GM21528 (cell line): Measurements from ENCODE around the gene TTC28.

ENCODE experiments used
- ATAC-seq: cut with Tn5 transposase; IDR thresholded peaks from one replicate; pipeline ENCODE4 v1.9.1; 2021; ENCODE audit warnings: mild to moderate bottlenecking, moderate library complexity; ENCODE audit not compliant: unreplicated experiment, low FRiP score

The TTC28 gene

DNA sequence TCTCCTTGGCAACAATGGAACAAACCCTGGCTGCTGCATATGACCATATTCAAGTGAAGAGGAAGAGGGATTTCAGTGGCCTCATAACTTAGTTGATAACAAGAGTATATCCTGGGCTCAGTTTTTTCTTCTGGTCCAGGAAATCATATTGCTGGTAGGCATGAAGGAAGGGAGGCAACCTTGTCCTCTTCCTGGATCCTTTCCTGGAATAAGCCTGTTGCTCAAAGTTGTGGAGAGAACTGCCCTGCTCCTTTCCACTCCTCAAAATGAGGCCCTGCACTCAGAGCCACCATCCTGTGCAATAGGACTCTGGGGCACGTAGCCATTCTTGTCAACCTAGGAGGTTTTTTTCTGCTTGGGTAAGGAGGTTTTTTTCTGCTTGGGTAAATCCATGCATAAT lies 631.9 kb downstream of the TTC28 start:
- no peak for ATAC-seq

DNA sequence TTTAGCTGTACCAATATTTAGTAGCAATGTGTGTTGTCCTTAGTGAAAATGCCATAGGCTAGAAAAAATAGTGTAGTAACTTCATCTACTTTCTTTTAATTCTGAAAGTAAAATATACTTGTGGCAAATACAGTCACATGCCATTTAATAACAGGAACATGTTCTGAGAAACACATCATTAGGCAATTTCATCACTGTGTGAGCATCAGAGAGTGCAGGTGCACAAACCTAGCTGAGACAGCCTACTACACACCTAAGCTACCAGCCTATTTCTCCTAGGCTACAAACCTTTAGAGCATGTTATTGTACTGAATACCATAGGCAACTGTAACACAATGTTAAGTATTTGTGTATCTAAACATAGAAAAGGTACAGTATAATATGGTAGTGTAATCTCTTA lies 633.5 kb downstream of the TTC28 start:
- ATAC-seq, result no peak

DNA sequence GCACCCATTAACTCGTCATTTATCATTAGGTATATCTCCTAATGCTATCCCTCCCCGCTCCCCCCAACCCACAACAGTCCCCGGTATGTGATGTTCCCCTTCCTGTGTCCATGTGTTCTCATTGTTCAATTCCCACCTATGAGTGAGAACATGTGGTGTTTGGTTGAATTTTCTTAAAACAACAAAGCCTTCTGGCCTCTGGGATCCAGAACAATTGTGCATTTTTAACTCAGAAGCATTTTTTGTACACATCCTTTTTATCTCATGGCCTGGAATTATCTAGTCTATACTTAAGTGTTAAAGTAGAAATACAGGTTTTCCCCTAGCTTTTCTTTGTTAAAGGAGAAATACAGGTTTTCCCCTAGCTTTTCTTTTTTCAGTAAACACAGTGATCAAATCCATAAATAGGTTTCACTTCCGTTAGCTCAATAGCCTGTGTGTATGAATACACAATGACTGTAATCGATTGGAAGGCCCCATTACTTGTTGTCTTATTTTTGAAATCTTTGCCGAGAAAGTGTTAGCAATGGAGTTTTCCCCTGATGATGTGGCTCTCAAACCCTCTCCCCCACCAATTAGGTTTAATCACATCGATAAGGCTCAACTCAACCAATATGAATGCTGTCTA lies 635.0 kb downstream of the TTC28 start:
- no peak for ATAC-seq

DNA sequence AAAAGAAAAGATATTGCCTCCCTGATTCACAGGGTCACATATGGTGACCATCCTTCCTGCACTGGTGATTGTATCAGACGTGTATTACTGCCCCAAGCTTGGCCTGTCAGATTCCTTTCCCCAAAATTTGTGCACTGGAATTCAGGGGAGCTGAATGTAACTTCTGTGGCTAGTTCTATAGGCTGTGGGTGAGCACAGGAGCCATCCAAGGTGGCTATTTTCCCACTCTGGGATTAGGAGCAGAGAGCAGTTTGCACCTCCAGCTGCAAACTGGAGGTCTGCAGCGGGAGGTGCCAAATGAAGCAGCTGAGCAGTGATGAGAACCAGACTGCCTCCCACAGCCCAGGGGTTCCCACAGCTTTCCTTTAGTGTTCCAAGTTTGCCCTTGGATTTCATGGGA lies 636.4 kb downstream of the TTC28 start:
- ATAC-seq, result no peak

DNA sequence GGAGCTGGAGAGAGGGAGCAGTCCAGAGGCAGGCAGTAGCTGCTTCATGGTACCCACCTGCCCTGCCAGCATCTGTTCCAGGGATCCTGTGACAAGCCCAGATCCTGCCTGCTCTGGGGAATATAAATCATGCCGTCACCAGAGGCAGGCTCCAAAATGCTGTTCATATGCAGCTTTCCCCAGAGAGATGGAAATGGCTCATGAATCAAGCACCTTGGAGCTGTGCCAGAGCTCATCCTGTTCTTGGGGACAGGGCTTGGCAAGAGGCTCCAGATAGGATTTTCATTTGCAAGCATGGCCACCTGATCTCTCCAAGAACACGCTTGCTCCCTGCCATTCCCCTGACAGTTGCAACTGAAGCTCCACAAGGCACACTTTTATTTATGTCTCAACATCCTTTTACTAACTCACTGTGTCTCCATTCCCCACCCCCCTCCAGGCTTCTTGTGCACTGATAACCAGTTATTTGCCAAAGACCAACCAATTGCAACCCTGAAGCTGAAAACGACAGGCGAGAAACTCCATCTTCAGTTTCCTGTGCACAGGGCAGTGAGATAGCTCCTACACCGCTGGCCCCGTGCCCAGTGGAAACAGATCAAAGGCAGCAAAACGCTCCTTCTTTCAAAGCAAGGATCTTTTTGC lies 644.8 kb downstream of the TTC28 start:
- no peak for ATAC-seq

DNA sequence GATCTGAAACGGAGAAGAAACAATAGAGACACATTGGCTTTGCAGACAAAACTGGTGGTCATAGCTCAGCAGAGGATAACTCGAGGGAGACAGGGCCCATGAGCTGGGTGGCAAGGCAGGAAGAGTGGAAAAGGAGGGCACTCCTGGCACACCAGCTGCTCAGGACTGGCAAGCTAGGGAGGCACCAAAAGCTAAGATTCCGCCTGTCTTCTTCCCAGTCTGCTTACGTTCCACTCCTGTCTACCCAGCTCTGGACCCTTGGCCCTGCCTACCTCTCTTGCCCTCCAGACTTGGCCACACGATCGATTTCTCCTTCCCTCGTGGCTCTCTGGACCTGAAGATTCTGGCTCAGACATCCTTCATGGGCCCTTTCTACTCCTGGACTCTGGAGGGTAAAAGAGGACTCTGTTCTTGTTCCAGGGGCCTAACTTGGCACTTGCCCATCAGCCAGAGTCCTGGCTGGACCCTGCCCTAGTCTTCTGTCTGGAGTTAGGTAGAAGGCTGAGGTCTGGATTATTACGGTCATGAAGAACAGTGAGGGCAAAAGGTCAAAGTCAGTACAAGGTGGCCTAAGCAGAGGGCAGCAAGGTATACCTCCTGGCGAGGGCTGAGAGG lies 645.4 kb downstream of the TTC28 start:
- no peak for ATAC-seq

DNA sequence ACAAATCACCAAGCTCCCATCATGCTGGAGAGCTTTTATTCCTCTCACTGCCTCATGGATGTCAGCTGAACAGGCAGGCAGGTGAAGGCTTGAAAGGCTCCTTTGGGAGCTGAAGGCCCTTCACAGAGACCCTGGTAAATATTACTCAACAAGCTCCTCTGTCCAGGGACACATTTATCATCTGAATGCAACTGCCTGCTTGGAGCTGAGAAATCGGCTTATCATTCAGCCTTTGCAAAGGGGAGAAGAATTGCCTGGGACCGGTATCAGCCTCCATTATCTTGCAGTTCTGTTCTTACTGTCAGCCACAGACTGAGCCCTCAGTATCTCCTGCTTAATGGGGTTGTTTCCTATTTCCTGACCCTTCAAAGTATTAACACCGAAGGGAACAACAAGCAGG lies 646.8 kb downstream of the TTC28 start:
- no peak for ATAC-seq

DNA sequence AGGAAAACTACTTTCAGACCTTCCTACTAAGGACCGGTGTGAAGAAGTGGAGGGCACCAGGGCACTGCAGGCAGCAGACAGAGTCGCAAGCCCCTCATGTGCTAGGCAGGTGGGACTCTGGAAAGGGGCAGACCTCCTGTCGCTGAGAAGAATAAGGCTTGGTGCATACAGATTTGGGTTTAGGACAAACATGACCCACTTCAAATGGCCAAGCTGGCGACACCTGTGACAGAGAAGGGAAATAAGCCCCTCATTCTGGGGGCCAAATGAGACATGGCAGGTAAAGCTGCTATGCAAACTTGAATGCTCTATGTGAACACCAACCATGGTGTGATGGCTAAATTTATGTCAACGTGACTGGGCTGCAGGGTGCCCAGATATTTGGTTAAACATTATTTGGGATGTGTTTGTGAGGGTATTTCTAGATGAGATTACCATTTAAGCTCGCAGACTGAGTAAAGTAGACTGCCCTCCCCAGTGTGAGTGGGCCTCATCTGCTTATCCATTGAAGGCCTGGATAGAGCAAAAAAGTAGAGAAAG lies 648.2 kb downstream of the TTC28 start:
- no peak for ATAC-seq

DNA sequence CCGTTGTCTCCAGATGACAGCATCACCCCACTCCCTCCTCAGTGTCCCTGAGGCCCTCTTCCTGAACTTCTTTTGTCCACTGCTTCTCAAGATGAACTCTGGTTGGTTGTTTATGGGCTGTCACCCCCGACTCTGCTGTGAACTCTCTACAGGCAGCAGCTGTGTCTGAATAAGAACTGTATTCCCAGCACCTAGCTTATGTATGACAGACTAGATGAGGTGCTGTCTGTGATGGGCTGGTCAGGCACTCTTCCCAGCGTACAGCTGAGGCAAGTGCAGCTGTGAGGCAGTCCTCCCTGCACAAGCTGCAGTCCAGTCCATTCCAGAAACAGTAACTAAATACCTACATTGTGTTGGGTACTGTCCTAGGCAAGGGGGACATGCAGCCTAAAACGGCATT lies 649.2 kb downstream of the TTC28 start:
- ATAC-seq, result no peak

DNA sequence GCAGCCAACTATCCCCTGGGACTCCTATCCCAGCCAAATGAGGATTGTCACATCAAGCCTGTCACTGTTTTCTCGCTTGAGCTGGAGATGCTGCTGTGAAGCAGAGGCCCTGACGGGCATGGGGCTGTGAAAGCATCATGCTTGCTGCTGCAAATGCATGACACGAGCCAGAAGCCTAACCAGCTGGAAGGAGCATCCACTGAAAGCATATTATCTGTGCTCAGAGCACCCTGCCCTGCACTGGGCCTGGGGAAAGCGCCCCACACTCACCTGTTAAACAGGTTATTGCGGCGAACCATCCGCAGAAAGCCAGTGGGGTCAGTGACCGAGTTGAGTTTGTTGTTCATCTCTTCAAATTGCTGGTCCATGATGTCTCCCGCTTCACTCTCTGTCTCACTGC lies 649.7 kb downstream of the TTC28 start:
- no peak for ATAC-seq

DNA sequence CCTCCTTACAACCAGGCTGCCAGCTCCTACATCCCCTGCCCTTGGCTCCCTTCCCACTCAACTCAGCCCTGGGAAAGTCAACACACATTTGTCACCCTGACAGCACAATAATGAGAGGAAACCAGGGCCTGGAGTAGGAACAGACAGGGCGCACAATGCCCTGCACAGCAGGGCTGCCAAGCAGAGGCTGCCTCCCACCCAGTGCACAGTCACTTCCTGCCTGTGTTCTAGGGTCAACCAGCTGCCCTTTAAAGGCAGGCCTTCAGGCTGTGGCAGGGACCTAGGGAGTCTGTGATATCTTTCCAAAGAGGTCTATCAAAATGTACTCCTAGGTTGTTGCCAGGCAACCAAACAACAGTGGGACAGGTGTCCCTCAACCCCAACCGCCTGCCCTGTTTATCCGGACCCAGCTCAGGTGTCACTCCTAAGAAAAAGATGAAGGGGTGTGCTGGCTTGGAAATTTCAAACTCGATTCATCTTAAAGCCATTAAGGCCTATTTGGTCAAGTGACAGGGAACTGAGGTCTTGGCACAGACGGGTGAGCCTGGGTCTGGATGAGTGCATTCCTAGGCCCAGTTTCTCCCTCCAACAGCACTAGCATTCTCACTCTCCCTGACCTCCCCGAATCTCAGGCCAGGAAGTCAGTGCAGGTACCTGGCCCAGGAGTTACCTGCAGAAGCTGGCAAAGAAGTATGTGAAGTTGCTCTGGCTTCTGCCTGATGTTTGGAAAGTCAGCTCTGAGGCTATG lies 650.3 kb downstream of the TTC28 start:
- no peak for ATAC-seq

DNA sequence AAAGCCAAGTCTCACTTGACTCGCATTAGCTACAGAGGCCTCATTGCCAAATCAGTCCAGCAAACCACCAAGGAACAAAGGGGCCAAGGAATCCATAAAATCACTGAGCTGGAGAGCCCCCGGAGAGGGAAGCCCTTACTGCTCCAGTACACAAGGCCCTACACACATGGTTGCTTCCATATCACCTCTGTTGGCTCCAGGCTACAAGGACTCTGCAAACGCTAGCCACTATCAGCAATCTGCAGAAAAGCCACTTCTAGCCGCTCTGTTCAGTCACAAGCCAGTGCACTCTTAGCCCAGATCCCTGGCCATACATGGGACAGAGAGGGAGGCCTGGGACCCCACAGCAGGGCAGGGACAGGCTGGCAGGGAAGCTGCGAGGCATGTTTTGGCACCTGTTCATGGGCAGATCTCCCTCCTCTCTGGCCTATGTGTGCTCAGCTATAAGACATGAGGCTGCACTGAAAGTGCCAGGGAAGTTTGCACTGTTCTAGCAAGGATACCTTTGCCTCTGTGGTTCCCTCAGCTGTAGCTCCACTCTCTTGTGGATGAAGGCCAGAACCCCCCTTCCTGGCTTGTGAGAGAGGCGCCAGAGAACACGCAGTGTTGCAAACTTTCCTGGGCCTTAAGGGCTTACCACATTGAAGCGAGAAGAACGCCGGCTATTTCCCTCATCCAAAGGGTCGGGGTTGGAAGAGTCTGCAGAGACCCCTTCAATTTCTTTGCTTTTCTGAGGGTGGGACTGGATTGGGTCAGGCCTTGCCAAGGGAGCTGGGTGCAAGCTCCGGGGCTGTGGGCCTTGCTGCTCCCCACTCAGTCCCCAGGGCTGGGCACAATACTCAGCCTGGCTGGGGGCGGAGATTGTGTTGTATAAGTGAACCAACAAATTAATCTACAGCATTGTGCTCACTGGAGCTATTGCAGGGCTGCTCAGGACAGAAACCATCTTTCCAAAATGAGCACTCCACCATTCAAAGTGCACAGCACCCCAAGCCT lies 651.9 kb downstream of the TTC28 start:
- no peak for ATAC-seq

DNA sequence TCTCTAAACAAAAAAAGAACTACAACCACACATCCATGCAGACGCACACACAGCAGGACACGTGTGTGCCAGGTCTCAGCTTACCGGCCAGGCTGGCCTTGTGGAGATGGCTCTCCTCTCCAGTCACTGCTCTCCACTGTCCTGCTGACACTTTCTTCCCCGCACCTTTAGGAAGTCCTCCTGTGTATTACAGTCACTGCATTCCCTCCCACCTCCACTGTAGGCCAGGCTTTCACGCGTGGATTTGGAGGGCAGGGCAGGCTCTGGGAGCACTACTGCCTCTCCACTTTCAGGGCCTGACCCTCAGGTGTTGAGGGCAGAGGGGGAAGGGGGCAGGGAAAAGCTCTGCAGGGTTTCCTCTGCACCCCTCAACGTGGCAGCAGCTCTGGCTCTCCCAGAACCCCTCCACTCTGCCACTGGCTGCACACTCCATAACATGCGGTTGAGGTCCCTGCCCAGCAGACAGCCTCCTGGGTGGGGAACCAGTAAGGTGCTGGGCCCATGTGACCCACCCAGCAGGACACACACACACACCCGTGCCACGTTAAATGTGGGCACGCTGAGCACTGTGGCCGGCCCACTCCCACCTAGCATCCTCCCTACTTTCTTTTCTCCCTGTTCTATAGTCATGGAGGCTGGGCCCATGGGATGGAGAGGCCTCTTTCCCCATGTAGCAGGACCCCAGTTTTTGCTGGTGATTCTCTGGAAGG lies 653.6 kb downstream of the TTC28 start:
- no peak for ATAC-seq

DNA sequence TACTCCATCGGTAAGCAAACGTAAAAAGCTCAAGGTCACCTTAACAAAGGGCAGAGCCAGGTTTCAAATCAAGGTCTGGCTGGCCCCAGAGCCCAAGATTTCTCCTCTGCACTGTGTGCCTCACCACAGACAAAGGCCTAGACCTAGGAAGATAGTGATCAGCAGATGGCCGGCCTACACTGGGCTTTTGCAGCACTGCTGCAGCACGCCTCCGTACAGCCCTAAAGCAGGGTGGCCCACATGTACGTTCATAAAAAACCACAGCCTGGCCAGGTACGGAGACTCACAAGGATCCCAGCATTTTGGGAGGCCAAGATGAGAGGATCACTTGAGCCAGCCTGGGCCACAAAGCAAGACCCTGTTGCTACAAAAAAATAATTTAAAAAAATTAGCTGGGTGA lies 654.3 kb downstream of the TTC28 start:
- ATAC-seq, result no peak

DNA sequence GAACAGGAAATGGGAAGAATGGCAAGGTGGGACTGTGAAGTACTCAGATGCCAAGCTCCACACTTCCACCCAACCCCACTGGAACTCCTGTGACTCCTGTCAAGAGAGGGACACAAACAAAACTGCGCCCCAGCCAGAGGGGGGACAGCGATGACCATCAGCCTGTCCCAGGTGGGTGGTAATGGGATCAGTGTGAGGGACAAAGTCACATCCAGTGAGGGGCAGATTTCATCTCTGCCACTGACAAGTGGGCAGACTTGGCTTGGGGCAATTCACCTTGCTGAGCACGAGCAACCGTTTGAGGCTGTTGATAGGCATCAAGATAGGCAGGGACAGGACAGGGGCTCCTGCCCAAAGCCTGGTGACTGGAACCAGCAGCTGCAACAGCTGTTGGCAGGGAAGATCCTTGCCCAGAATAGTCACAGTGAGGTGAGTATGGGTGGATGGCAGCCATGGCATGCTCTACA lies 655.2 kb downstream of the TTC28 start:
- ATAC-seq, result no peak

DNA sequence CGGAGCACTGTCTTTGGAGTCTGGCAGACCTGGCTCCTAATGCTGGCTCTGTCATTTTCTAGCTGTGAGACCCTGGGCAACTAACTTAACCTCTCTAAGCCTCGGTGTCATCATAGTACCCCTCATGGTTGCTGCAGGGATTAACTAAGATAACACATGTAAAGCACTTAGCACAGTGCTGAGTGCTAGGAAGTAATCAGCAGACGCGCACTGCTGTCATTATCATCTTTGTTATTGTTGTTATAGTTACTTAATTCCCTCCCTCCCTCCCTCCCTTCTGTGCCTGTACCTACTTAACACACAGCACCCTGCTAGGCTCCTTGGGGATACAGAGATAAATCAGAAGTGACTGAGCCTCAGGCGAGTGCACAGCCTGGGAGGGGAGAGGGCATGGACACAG lies 655.9 kb downstream of the TTC28 start:
- ATAC-seq, result no peak

DNA sequence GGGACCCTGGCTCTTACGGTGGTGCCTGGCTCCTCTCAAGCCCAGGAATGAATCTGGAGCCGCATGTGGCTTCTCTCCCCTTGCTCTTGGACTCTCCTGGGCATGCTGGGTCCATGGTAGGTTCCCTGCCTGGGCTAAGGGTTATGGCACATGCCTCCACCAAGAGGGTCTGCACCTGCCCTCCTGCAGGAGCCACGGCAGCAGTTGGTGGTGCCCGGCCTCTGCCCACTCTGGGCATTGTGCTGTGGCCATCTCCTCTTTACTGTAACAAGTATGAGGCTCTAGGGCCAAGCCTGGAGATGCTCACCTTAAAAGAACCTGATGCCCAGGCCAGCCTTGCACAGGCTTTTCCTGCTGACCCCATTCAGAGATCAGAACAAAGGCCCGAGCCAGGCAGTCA lies 656.6 kb downstream of the TTC28 start:
- ATAC-seq, result no peak

DNA sequence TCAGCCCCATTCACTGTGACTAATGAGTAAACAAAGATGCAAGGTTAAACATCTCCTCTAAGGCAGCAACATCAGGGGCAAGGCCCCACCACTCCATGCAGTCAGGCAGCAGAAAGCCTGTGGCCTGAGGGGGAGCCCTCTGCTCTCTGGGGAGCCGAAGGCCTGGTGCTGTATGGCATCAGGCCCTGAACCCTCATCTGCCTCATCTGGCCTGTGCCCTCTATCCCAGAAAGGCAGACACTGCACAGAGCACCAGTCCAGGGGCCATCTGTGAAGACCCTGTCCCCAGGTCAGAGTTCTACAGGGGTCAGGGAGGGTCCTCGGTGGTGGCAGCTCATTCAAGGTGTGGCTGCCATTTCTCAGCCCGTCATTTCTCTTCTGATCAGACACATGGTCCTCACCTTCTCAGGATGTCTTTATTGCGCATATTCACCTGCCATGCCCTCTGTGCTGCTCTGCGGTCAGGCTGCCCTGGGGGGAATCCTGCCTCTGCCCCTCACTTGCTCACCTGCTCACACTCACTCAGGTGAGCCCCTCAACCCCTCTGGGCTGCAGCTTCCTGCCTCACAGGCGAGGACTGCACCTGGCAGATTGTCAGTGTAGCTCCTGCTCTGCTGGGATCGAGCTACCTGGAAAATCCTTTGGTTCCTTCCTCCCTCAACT lies 657.5 kb downstream of the TTC28 start:
- ATAC-seq, result no peak
